ENCODE data around the gene TBX4.
A peak's percentile ranks its signal among the peaks of the same experiment; 100 is the strongest.
"Not testable (repeated sequence)": the region's sequence is repeated elsewhere in the genome, so short reads cannot be mapped to it uniquely, and the experiment has no call there.

TBX4 gene

DNA sequence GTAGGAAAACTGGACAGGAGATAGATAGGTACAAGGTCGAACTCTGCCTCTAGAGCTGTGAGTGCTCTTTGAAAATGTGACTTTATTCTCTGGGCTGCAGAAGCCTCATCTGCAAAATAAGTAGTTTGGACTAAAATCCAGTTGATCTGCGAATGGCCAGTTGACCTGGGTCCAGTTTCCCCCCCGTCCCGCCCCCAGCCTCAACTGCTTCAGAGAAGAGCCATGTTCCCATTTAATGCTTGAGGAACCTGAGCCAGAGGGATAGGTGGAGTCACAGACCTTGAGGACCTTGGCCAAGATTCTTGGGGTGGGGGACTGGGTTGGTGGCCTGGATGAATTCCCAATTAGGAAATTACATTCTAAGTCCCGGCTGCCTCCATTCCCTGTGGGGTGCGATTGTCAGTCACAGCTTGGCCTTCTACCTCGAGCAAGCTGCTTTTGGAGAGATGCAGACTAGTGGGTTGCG is 38.5 kb upstream of the TBX4 start:
- no peak for DNase-seq

DNA sequence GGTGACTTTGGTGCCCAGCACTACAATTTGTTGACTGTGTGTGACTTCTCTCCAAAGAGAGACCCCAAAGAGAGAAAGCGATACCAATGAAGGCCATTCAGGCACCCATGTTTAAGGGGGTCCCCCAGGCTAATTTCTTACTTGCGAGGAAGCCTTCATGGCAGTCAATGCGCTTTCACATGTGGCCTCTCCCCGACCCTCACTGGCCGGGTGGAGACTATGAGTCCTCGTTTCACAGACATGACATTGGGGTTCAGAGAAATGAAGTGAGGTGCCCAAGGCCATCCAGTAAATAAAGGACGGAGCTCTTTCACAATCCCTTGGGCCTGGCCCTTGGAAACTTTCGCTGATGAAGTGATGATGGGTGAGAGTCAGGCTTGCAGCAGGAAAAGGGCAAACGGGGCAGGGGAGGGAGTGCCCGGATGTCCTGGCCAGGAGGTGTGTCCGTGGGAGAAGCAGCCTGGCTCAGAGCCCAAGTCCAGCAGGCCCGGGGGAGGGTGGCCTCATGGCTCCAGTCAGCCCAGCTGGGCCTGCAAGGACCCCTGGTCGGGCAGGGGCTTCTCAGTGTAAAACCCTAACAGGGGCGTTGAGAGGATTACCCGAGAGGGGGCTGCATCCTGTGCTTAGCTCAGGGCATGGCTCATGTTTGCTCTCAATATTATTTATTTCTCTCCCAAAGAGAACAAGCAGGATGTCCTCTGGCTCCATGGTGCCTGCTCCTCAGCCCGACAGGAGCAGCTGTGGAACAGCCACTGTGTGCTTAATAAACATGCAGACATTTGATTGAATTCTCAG is 37.9 kb upstream of the TBX4 start:
- DNase-seq: no peak

DNA sequence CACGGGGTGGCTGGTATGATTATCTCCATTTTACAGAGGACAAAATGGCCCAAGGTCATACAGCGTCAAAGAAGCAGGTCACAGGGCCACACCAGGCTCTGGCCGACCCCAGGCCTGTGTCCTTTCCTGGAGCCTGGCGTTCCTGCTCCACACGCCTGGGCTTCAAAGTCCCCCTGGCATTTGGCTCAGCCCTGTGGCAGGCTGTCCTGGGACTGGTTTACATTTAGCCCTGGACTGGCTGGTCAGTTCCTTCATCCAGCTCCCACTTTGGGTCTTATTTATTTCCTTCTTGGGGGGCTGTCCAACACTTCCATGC is 37.3 kb upstream of the TBX4 start:
- DNase-seq: no peak

DNA sequence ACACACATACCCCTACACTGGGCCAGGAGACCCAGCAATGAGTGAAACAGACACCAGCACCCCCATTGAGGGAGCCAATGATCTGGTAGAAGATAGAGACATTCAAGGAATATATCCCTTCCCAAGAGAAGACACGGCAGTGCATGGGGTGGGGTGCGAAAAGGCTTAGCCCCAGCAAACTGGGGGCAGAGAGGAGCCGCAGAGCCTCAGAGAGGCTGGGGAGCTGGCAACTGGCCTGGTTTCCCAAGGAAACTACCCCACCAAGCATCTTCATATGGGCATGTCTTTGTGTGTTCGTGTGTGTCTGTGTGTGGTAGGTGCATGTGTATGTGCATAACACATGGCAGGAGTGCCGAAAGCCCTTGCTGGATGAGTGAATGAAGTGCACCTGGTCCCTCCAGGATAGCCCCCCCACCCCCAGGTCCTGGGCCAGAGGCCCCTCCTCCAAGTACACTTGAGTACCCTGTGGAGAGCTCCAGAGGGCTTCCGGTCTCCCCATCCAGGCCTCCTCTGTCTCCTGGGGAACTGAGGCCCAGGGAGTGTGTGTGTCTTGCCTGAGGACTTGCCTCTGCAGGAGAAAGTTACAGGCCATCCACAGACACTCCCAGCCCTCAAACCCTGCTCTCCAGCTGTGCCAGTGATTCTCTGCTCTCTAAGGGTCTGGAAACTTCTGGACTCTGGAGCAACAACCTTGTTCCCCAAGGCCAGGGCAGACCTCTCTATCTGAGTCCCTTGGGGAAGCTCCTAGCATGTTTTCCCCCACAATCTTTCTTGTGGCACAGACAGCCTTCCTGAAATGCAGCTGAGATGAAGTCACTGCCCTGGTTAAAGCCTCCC is 36.6 kb upstream of the TBX4 start:
- DNase-seq: no peak

DNA sequence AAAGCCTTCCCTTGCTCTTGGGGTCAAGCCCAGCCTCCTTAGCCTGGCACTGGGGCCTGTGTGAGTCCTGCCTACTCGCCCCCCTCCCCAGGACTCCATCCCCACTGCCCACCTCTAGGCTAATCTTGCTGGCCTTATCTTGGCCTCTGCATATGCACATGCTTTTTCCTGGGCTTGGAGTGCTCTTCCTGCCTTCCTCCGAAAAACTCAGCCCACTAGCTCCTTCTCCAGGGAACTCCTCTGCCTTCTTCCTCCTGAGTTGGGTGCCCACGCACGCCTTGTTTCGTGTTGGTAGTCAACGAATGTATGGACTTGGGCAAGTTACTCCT is 36.0 kb upstream of the TBX4 start:
- no peak for DNase-seq

DNA sequence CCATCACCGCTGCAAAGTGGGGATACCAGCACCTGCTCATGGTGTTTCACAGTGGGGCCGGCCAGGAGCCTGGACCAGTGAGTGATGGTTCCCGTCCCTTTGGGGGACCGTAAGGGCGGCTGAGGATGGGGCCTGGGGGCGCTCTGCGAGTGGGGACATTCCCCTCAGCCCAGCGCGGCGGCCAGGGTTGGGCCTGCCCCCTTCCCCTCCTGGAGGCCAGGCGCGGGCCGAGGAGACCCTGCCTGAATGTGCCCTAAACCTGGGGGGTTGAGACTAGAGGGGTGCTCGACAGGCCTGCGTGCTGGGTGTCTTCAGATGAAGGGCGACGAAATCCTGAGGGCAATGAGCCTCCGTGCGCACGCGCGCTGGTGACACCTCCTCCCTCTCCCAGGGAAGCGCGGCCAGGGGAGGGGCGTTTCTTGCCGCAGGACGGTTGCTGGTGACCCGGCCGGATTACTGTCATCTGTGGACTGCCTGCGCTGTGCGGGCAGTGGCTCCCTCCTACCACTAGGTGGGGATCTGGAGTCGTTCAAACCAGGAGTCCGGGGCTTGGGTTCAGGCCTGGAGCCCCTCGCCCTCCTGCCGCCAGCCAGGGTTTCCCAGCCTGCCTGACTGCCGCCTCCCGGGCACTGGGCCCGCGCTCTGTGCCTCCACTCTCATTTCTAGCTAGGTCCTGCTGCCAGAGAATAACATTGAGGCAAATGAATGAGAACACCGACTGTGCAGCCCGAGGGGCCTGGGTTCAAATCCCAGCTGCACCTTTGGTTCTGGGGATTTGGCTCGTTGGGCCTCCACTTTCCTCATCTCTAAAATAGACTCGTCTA is 35.5 kb upstream of the TBX4 start:
- DNase-seq: peak; percentile 23

DNA sequence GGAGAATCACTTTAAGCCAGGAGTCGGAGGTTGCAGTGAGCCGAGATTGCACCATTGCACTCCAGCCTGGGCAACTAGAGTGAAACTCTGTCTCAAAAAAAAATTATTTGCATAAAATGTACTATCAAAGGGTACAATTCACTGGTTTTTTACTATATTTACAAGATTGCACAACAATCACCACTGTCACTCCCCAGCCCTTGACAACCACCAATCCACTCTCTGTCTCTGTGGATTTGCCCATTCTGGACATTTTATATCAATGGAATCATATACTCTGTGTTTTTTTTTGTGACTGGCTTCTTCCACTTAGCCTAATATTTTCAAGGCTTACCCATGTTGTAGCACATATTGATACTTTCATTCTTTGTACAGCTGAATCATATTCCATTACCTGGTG is 33.8 kb upstream of the TBX4 start:
- DNase-seq: no peak

DNA sequence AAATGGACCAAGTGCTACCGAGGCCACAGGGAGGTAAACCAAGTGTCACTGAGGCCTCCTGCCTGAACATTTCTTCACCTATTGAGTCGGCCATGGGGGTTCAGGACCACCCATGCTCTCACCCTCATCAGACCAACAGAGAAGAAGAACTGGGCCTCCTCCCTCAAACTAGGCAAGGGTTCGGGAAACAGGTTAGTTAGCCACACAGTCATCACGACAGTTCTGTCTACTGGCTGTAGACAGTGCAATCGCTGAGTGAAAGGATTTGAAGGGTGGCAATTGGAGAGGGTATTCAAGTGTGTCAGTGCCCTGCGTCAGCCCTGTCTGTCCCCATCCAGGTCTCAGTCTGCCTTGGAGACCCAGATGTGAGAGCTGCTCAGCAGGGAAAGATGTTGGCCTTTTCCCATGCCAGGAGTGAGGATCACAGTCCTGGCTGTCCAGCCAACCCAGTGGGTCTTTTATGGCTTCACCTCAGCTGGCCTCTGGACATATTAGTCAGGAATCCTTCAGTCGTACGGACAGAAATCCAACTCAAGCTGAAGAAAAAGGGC is 32.7 kb upstream of the TBX4 start:
- DNase-seq: no peak

DNA sequence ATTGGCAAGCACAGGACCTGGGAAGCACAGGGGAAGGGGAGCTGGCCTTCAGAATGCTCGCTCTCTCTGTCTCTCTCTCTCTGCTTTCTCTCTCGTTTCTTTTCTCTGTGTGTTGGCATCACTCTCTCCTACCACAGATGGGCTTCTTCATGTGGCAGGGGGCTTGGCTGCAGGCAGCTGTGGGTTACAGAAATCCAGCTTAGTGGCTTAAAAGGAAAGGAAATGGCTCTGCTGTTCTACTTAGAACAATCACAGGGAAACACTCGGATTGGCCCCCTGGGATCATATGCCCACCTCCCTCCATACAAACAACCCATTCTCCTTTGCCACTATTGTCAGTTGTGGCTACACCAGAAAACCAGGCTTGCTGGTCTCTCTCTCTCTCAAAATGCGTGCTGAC is 32.2 kb upstream of the TBX4 start:
- DNase-seq: no peak

DNA sequence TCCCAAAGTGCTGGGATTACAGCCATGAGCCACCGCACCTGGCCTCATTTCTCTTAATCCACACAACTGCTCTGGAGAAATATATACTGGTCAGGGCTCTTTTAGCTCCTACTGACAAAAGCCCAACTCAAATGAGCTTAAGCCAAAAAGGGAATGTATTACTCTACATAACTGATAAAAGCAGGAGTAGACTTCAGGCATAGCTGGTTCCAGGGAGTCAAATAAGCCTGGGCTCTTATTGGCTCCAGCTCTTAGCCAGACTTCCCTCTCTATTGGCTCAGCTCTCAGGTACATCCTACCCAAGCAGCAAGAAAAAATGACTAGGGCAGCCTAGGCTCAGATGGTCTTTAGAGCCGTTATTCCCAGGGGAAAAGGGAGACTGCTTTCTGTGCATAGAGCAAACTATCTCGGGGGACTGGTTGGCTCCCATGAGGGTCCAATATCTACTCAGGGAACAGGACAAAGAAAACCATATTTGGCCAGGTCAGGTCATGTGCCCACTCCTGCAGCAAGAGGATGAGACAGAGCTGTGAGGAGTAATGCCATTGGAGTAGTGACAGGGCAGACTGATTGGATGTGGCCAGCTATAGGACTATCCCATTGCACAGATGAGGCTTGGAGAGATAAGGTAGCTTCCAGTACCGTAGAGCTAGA is 31.4 kb upstream of the TBX4 start:
- DNase-seq: no peak

DNA sequence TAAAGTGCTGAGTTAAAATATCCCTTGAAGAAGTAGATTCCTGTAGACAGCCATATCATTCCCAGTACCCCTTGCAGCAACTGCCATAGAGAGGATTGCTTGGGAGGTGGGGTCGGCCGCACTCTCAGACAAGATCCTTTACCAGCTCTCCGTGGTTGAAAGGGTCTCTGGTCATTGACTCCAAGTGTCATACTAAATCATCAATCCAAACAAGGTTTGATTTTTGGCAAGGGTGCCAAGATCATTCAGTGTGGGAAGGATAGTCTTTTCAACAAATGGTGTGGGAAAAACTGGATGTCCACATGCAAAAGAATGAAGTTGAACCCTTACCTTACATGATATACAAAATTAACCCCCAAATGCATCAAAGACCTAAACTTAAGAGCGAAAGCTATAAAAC is 30.8 kb upstream of the TBX4 start:
- no peak for DNase-seq

DNA sequence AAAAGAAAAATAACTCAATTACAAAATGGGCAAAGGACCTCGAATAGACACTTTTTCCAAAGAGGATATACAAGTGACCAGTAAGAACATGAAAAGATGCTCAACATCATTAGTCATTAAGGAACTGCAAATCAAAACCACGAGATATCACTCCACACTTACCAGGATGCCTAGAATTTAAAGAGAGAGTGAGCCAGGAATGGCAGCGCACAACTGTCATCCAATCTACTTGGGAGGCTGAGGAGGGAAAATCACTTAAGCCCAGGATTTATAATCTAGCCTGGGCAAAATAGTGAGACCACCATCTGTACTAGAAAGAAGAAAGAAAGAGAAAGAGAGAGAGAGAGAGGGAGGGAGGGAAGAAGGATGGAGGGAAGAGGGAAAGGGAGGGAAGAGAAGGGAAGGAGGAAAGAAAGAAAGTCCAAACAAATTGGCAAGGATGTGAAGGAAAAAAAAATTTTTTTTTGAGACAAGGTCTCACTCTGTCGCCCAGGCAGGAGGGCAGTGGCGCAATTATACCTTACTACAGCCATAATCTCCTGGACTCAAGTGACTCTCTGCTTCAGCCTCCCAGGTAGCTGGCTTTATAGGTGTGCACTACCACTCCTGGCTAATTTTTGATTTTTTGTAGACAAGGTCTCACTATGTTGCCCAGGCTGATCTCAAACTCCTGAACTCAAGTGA is 30.0 kb upstream of the TBX4 start:
- DNase-seq: no peak

DNA sequence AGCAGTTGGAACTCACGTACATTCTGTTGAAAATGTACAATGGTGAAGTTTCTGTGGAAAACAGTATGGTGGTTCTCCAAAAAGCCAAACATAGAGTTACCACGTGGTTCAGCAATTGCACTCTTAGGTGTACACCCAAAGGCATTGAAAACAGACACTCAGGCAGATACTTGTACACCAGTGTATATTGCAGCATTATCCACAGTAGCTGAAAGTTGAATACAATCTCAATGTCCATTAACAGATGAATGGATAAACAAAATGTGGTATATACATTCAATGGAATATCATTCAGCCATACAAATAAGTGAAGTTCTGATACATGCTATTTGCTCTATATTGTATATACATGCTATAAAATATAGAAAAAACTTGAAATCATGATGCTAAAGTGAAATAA is 29.4 kb upstream of the TBX4 start:
- DNase-seq: no peak

DNA sequence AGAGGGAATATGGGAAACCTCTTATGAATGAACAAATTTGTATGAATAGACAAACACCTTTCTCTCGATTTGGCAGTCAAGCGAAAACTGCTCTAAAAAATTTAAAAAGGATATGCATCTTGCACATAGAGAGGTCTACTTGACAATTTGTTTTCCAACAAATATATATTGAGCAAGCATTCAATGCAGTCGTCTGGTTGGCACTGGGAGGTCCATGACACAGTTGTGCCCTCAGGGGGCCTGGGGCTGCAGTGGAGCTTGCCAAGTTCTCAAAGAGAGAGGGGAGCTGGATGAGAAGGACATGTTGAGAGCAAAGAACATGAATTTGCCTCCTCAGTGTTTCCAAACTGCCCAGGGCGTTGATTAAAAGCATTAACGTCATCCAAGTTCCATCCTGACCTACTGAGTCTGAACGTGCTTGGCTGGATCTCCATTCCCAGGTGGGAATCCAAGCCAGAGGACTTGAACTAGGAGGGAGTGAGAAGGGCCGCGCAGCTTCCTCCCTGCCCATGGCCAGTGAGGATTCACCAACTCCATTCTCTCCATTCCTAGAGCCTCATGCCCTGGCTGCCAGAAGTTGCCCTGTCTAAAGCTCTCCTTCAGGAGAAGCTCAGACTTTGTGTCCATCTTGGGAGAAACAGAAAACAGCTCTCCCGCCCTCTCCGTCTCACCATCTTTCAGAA is 28.1 kb upstream of the TBX4 start:
- DNase-seq: no peak

DNA sequence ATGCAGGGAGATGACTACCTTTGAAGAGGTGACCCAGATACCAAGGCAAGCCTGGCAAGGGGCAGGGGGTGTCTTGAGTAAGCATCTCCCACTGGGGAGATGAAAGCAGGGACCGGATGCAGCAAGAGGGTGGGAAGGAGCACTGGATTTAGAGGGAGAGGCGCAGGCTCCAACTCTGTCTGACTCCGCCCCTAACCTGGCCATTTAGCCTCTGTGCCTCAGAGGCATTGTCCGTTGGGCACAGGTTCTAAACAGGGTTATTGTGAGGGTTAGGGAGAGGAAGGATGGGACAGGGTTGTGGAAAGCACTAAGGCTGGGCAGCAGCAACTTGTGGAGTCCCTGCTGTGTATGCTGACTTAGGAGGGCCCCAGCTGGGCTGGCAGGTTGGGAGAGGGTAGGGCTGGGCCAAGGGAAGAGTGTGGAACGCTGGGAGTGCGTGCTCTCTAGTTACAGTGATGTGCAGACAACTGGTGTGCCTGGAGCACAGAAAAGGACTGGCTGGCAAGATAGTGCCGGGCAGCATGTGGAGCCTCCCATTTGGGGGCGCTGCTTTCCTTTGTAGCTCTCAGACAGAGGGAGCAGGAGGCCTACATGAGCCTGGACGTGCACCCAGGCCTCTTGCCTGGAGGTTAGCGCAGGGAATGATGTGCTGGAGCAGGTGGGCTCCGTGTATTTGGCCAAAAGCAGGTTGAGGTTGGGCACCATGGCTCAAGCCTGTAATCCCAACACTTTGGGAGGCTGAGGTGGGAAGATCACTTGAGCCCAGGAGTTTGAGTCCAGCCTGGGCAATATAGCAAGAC is 26.3 kb upstream of the TBX4 start:
- DNase-seq: no peak

DNA sequence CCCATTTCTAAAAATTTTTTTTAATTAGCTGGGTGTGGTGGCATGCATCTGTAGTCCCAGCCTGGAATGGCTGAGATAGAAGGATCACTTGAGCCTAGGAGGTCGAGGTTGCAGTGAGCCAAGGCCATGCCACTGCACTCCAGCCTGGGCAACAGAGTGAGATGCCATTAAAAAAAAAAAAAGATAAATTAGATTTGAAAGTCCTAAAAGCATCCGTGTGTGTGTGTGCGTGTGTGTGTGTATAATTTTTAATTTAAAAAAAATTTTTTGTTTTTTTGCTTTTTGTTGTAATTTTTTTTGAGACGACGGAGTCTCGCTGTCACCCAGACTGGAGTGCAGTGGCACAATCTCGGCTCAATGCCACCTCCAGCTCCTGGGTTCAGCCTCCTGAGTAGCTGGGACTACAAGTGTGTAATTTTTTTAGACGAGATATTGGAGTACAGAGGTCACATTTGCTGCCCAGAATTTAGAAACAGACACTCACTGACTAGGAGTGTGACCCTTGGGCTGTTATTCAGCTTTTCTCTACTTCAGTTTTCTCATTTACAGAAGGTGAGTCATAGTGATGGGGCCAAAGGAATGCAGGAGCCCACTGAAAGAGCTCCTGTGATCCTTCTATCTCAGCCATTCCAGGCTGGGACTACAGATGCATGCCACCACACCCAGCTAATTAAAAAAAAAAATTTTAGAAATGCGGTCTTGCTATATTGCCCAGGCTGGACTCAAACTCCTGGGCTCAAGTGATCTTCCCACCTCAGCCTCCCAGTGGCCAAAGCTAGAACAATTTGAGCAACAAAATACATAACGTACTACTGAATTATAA is 25.5 kb upstream of the TBX4 start:
- DNase-seq: no peak

DNA sequence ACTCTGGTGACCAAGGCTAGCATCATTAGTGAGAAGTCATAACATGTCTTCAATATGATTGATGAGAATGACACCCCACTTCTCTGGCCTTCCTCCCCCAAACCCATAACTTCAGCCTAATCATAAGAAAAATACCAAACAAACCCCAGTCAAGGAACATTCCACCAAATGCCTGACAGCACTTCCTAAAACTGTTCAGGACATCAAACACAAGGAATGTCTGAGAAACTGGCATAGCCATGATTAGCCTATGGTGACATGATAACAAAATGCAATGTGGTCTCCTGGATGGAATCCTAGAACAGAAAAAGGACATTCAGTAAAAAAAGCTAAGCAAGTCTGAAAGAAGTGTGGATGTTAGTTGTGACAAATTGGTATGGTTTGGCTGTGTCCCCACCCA is 24.7 kb upstream of the TBX4 start:
- no peak for DNase-seq

DNA sequence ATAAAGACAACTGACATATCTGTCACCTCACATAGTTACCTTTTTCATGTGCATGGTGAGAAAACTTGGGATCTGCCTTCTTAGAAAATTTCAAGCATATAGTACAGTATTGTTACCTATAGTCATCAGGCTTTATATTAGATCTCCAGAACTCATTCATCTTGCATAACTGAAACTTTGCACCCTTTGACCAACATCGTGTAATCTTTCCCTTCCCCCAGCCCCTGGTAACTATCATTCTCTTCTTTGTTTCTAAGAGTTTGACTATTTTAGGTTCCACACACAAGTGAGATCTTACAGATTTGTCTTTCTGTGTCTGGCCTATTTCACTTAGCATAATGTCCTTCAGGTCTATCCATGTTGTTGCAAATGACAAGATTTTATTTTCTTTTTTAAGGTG is 22.9 kb upstream of the TBX4 start:
- no peak for DNase-seq

DNA sequence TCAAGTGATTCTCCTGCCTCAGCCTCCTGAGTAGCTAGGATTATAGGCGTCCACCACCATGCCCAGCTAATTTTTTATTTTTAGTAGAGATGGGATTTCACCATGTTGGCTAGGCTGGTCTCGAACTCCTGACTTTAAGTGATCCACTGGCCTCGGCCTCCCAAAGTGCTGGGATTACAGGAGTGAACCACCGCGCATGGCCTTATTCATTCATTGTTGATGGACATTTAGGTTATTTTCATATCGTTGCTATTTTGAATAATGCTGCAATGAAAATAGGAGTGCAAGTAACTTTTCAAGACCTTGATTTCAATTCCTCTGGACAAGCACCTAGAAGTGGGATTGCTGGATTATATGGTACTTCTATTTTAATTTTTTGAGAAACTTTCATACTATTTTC is 22.4 kb upstream of the TBX4 start:
- DNase-seq: not testable (repeated sequence)

All from NCI-H2171 (cell line).